T-helper 2 cell treated with Interferon-gamma antibody and Interleukin-4, amounts not matched to agents 100 ng/mL and 5 ng/mL, for 36 hours (primary cell): ENCODE data around the gene ZNF331. TPM values are rescaled to one million over a fixed set of nuclear protein-coding genes. Genes with fewer than 3 reads are reported as not detected.

Source experiments
- intact Hi-C: fragments of 100-400 bp; cut with micrococcal nuclease; formaldehyde crosslinking; loops from one replicate; pipeline ENCODE4 v1.15.1; 2023
- total RNA-seq: library from RNA; stranded (reverse); gene quantifications from 2 replicates; pipeline ENCODE4 v1.2.3, GENCODE V29; 2022

The ZNF331 gene
- total RNA-seq, 1 donor from 2014 or later, result 16.5 TPM

GRCh38 chr19:53624771-53625545 is 87.0 kb downstream of the ZNF331 start:
- intact Hi-C loops, result no loop called here

- intact Hi-C loops, result no loop called here
Measured at GRCh38 chr19:53626486-53626885, 88.5 kb downstream of the ZNF331 start.

GRCh38 chr19:53626976-53627375 is 89.0 kb downstream of the ZNF331 start:
- intact Hi-C loops, result no loop called here

Other genes starting within 250 kb of the ZNF331 start
- gene ZNF845, start 204.4 kb upstream of the ZNF331 start, total RNA-seq, result 8.9 and 9.6 TPM in 2 replicates
- 14.1 and 15.1 TPM in 2 replicates for gene ZNF525, start 172.4 kb upstream of the ZNF331 start, total RNA-seq
- 9.3 and 11.1 TPM in 2 replicates for gene ZNF765, start 143.0 kb upstream of the ZNF331 start, total RNA-seq
- gene ZNF761, start 106.2 kb upstream of the ZNF331 start, total RNA-seq, result 11.4 and 11.7 TPM in 2 replicates
- 2.8 and 3.1 TPM in 2 replicates for gene ZNF813, start 70.4 kb upstream of the ZNF331 start, total RNA-seq
- gene DPRX, start 93.9 kb downstream of the ZNF331 start, total RNA-seq, result not detected in 2 replicates